Embryonic facial prominence (tissue), 1 donor: ENCODE results near the gene LILRA5.
"Not testable (repeated sequence)": the region's sequence is repeated elsewhere in the genome, so short reads cannot be mapped to it uniquely, and the experiment has no call there.

Source experiments
- DNase-seq: peaks from one replicate; pipeline ENCODE4 v3.0.0-alpha.2; 2016; ENCODE audit errors: extremely low spot score

The LILRA5 gene

DNA sequence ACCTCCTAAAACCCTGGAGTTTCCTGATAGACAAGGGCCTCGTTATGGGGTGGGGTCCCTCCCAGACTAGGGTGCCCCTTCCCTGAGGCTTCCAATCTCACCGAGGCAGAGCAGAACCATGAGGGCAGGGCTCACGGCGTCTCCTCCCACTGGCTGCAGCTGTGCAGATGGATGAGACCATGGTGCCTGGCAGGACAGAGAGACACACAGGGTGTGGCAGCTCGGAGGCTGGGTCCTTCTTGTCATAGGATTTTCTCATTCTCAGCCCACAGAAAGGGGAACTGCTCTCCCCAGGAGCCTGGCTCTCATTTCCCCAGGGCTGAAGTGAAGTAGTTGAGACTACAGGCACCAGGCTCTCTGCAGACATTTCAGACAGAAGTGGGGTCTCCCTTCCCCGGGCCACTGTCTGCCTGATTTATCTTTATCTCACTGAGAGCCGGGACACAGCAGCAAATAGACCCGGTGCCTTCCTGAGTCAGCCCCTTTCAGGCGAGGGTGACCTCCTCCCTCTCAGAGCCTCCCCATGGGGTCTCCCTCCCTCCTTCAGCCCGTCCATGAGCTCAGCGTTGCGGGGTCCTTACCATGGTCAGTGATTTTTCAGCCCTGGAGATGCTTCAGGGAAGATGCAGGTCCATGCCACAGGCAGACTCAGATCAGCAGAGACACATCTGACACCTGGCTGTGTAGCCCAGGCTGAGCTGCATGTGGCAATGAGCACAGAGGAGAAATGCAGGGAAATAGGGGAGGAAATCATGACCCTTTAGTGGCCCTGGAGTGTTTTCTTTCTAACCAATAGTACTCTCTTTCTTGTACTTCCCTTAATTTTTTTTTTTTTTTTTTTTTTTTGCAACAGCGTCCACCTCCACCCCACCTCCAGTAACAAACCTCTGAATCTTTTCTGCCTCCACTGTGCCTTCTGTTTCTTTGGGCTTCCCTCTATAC is at the start of gene LILRA5:
Gene LILRA5, minus strand, starts transcription at position 731 of the 942 bp plus-strand sequence. Its CDS starts 147 bp downstream, at position 584.
- DNase-seq: no peak

- DNase-seq: not testable (repeated sequence)
These were observed 48.9 kb upstream of the LILRA5 start for GRCh38 chr19:54361680-54362422.

DNA sequence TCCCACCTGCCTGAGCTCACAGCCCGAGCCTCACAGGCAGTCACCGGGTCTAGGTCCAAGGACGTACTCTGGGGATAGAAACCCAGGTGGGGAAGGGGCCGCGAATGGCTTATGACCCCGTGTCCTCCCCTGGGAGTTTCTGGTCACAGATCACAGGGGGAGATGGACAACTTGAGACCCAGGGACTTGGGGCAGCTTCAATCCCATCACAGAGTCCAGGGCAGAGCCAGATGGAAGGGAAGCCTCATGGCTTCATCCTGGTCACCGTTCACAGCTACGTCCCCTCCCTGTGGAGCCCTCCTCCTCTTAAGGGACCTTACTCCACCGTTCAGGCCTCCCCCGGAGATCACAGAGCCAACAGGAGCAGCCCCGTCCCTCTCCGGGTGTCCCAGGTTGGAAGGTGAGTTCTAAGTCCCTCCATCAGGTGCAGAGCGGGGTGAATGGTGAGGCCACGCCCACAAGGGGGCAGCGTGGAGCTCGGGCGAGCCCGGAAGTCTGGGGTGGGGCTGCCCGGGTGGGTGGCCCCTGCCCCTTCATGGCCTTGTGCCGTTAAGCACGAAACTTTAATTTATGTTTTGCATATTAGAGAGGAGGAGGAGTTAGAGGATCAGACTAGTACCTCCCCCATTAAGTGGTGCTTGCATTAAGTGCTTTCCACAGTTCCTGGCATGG is 46.3 kb upstream of the LILRA5 start:
- DNase-seq: not testable (repeated sequence)

GRCh38 chr19:54357381-54357780 is 44.4 kb upstream of the LILRA5 start:
- no peak for DNase-seq

DNA sequence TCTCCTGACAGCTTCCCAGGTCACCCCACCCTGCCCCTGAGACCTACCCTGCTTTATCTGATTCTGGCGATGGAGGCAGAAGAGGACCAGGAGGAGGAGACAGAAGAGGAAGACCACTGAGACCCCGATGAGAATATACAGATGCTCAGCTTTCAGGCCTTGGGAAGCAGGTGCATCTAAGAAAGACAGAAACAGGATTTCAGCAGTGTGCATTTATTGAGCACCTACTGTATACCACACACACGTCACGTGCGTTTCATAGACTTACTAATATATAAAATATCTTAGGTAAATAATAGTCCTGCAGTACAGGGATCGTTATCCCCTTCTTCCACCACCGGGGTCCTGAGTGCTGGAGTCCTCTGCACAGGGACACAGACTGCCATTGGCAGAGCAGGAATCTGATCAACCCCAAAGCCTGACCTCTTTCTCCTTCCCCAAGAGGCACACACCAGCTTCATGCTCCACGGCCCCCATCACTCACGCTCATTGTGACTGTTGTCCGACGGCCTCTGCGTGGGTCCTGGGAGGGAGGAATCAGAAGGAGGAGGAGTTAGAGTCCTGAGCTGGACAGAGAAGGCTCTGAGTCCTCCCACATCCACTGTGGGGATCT is 43.6 kb upstream of the LILRA5 start:
- no peak for DNase-seq

GRCh38 chr19:54355675-54356074 is 42.7 kb upstream of the LILRA5 start:
- DNase-seq: no peak

GRCh38 chr19:54354761-54355160 is 41.8 kb upstream of the LILRA5 start:
- no peak for DNase-seq

DNA sequence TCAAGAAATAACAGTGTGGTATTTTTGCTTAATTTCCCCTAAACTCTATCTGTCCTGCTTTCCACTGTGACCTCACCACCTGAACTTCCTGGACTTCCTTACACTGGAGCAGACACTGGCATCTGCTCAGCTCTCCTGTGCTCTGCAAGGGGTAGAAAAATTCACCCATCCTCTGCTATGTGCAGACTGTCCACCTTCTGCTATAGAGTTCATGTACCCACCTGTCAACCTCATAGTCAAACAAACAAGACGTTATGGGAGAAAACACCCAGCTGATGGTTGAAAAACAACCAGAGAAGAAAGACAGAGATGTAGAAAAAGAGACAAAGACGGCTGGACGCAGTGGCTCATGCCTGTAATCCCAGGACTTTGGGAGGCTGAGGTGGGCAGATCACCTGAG is 39.6 kb upstream of the LILRA5 start:
- DNase-seq: no peak

DNA sequence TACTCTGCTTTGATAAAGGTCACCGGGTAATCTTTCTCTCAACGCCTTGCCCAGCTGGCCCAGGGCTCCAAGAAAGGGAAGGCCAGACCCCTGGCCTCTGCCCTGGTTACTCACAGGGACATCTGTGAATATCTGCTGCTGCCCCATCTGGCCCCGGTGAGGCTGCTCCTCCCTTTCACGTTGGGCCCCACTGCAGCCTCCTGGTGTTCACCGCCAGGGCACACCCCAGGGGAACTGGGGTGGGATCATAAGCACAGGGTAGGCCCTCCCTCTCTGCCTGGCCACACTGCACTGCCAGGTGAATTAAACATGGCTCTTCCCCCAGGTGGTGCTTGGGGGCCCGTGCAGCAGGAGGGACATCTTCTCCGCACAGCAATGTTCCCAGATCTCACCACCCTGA is 39.1 kb upstream of the LILRA5 start:
- no peak for DNase-seq

GRCh38 chr19:54351474-54351873 is 38.5 kb upstream of the LILRA5 start:
- DNase-seq: no peak

- no peak for DNase-seq
These were observed 33.0 kb upstream of the LILRA5 start for GRCh38 chr19:54345938-54346386.

- no peak for DNase-seq
These were observed 30.9 kb upstream of the LILRA5 start for GRCh38 chr19:54343868-54344267.

DNA sequence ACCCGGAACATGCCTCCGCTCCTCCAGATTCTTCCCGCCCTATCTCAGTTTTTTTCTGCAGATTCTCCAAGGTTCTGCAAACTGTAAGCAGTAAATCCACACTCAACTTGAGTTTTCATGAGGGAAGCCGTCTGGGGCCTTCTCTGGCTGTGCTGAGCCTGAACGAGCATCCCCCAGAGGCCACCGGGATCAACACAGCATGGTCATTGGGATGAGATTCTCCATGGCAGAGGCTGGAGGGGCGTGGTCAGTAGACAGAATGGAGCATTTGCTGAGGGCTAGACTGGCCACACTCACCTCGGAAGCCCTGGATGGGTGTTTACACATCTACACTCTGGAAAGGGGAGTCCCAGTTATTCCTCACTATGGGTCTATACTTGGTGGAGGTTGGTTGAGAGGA is 28.3 kb upstream of the LILRA5 start:
- no peak for DNase-seq

DNA sequence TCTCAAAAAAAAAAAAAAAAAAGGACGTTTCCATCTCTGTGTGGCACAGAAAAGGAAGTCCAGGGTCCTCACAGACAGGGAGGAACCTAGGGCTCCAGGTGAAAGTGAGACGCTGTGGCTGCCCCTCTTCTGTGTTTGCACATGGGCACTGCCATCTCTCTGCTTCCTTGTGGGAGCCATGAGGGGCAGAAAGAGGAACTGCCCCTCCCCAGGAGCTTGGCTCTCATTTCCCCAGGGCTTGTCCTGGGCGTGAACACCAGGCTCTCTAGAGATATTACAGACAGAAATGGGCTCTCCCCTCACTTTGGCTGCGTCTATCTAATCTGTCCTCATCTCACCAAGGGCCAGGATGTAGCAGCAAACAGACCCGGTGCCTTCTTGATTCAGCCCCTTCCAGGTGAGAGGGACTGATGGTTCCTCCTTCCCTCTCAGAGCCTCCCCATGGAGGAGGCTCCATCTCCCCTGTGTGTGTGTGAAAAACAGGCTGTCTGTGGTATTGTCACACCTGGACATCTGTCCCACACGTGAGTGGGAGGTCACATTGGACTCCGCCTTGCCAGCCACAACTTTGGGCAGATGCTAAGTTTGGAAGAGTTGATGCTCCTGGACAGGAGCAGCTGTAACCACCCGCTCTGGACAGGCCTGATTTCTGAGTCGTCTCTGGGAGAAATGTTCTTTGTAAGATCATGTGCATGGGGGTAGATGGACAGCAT is 26.8 kb upstream of the LILRA5 start:
- no peak for DNase-seq

DNA sequence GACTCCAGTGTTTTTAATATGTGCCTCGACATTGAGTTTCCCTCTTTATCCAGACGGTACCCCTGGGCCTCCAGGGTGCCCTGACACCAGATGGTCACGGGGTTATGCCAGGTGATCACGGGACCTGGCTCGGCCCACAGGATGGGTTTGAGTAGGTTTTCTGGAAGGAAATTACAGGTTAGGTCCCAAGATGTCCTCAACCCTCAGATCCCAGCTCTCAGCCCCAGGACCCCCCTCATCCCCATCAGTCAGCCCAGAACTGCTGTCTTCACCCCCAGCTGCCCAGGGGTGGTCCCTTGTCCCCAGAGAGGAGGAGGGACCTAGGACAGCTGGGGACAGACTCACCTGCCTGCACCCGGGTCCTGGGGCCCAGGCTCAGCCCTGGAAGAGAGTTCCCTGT is 25.6 kb upstream of the LILRA5 start:
- DNase-seq: no peak

GRCh38 chr19:54337858-54338230 is 24.9 kb upstream of the LILRA5 start:
- DNase-seq: no peak

- no peak for DNase-seq
These were observed 24.2 kb upstream of the LILRA5 start for GRCh38 chr19:54336893-54337857.

DNA sequence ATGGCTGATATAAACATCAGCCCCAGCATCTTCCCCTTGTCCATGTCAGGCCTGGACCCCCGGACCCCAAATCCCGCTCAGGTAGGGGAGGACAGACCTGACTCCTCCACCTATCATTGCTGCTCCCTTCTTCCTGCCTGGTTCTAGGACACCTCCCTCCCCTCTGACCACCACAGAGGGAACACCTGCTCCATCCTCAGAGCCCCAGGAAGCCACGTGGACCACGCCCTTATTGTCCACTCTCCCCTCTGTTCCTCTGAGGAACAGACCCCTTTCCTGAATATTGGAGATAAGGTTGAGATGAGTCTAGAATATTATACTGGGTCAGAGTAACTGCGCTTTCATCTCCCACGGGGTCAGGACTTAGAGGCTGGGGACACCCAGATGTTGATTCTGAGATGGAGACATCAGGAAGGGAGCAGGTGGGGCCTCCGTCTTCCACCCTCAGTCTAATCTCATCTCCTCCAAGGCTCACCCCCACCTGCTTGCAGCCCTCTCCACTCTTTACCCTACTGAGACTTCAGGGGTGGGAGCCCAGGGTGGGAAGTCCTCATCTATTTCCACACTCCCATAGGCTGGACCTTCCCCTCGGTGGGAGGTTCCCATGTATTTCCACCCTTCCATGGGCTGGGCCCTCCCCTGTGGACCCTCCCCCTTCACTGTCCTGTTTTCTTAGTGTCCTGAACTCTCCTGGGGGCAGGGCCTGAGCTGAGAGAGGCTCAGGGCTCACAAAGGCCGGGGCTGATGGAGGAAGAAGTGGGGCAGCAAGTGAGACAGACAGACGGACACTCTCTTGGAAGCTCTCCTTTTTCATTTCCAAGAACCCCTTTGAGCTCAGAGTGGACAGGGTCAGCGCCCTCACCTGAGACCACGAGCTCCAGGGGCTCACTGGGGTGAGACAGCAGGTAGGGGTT is 23.3 kb upstream of the LILRA5 start:
- DNase-seq: no peak

DNA sequence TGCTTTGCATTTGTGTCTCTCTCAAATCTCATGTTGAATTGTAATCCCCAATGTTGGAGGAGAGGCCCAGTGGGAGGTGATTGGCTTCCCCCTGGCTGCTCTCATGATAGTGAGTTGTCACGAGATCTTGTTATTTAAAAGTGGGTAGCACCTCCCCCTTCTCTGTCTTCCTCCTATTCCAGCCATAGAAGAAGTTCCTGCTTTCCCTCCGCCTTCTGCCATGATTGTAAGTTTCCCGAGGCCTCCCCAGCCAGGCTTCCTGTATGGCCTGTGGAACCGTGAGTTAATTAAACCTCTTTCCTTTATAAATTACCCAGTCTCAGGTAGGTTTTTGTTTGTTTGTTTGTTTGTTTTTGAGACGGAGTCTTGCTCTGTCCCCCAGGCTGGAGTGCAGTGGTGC is 22.2 kb upstream of the LILRA5 start:
- DNase-seq: no peak
